ENCODE data around the gene KBTBD13.

GRCh38 chr15:65034719-65035118, 41.8 kb upstream of the KBTBD13 start:
- no peak for TF ChIP-seq CTCF (IDR thresholded peaks at IDR 0.05)
- no peak for TF ChIP-seq POLR2A (IDR thresholded peaks at IDR 0.05)

Data from heart left ventricle (tissue), 13 donors.